KG1 (cell line): ENCODE results near the gene RGMA.
"Not testable (repeated sequence)": the region's sequence is repeated elsewhere in the genome, so short reads cannot be mapped to it uniquely, and the experiment has no call there.

Source experiments
- DNase-seq: peaks from one replicate; lab custom pipeline; 2025; lab: John Stamatoyannopoulos, UW

RGMA gene

DNA sequence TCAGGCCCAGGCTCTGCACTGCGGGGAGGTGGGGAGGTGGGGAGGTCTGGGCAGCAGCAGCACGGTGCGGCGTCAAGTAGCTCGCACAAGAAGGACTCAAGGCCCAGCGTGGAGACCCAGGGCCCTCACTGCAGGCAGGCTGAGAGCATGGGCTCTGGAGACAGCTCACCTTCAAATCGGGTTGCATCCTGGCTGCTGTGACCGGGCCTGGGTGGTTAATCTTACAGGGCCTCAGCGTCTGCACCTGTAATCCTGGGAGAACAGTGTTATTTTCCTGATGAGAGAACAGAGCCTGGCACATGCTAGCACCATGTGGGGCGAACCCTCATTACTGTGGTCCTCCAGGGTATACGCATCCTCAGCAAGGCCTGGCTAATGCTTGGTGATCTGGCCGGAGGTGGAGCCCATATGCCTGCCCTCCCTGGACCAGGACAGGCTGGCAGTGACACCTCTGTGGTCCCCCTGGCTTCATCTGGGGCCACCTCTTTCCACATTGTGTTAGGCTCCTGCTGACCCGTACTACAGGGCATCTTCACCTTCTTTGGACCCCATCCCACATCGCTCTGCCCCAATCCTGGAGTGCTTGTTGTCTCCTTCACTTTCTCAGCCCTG lies 55.5 kb downstream of the RGMA start:
- no peak for DNase-seq

- DNase-seq: not testable (repeated sequence)
Observed at GRCh38 chr15:93032515-93033206, 56.4 kb downstream of the RGMA start.

DNA sequence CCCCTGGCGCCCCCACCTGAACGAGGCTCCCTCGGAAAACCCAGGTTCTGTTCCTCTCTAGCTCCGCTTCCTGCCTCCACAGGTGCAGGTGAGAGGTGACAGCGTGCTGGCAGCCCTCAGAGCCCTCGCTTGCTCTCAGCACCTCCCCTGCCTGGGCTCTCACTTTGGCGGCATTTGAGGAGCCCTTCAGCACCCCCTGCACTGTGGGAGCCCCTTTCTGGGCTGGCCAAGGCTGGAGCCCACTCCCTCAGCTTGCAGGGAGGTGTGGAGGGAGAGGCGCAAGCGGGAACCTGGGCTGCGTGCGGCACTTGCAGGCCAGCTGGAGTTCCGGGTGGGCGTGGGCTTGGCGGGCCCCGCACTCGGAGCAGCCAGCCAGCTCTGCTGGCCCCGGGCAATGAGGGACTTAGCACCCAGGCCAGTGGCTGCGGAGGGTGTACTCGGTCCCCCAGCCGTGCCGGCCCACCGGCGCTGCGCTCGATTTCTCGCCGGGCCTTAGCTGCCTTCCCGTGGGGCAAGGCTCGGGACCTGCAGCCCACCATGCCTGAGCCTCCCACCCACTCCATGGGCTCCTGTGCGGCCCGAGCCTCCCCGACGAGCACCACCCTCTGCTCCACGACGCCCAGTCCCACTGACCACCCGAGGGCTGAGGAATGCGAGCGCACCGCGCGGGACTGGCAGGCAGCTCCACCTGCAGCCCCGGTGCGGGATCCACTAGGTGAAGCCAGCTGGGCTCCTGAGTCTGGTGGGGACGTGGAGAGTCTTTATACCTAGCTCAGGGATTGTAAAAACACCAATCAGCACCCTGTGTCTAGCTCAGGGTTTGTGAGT lies 57.2 kb downstream of the RGMA start:
- DNase-seq: not testable (repeated sequence)

GRCh38 chr15:93031103-93031464 lies 57.9 kb downstream of the RGMA start:
- no peak for DNase-seq

DNA sequence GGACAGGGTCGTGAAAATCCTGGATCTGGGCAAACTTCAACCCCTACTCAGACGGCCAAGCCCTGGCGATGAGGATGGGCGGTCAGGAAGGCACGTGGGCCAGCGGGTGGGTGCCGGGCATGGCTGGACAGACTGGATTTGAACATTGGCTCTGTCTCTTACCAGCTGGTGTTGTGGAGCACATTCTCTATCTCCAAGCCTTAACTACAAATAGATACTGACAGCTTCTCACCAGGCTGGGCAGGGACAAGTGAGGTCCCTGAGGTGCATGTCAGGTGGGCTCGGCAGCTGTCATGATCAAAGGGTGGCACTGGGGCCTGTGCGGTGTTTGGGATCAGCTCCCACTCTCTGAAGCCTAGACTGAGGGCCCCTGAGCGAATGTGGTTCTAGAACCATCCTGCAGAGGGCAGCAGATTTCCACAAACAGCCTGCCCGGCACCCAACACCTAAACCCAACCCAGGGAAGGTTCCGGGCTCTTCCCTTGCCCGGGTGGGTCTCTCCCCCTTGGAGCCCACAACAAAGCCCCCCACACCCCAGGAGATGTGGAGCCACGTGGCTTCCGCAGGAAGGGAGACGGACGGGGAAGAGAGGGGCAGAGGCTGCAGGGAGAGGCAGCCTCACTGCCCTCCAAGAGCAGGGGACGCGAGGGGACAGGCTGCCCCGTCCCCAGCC lies 58.4 kb downstream of the RGMA start:
- peak; percentile 56 for DNase-seq

DNA sequence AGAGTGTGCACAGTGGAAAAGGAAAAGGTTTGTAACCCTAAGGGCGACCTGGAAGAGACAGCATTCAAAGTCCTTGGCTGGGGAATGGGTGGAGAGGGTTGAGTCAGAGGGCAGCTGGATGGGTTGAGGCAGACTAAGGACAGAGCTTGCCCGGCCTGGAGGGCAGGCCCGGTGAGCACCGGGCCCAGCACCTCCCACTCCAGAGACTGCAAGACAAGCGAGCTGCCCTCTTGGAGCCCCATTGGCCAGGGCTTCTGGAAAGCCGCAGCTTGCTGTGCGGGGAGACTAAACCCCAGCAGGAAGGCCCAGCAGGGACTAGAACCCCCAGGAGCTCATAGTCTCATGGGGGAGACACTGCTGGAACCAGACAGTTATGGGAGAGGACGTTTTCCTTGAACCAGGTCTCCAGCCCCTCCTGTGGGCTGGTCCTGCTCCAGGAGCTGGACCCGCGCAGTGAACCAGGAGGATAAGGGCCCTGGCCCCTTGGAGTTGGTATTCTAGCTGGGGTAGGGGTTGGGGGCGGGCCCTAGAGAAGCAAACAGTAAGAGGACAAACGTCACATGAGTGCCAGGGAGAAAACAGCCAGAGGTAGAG lies 59.1 kb downstream of the RGMA start:
- no peak for DNase-seq

DNA sequence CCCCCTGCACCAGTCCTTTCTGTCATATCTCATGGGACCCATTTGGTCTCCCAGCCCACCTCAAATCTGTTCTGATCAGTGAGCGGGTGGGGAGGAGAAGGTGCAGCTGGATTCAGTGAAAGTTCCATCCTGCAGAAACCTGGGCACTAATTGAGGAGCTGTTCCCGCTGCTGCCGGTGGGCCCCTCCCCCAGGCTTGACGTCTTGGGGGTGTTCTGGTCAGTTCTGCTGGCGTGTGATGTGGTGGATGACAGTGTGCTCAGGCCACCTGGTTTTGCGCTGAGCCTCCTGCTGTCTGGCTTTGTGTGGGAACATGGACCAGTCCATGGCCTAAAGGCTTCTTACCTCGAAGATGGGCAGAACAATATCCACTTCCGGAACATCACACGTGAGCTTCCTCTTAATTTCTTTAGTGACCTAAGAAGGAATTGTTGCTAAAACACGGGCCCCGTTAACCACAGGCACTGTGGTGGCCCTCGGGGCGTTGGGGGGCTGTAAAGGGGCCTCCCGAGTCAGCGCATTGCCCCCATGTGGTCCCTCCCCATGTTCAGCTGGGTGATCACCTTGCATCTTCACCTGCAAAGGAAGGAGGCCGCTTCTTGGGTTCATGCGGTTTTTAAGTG lies 59.7 kb downstream of the RGMA start:
- no peak for DNase-seq

DNA sequence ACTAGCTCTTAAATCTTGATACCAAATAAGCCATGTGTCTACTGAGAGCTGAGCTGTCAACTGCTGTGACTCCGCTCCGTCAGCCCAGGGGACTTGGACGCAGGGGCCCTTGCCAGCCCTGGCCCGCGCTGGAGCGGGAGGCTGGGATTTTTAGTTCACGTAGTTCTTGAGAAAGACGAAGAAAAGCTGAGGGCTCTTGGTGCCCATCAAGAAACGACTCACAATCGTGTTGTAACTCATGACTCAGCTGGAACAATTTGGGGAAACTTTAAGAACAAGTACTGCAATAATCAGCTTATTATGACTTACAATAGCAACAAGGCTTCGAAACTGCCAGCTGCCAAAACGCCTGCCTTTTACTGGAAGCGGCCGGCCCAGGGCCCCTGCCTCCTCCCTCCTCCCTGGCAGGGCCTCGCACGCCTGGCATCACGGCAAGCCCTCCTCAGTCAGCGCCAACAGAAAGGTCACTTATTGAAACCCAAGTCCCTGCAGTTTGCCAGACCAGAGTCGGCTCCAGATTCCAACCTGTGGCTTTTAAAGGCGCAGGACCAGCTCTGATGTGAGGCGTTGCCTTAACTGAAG lies 60.3 kb downstream of the RGMA start:
- DNase-seq: no peak

DNA sequence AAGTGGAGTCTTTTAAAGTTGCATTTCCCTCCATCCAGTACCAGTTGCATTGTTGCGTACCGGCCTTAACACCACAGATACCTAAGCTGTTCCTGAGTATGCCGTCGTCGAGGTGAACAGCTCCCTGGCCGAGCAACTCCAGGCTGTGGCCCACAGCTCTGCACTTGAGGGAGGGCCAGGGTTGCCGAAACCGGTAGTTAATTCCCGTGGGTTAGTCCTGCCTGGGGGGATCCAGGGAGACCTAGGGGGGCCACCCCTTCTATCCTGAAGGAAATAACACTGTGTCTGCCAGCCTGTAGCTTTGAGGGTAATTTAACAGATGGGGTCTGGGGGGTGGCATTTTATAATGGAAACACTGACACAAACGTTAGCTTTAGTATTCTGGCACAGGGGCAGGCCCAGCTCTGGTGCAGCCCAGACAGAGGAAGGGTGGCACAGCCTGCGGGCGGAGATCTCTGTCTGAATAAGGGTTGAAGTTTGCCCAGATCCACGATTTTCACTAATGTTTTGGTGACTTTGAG lies 60.8 kb downstream of the RGMA start:
- no peak for DNase-seq

DNA sequence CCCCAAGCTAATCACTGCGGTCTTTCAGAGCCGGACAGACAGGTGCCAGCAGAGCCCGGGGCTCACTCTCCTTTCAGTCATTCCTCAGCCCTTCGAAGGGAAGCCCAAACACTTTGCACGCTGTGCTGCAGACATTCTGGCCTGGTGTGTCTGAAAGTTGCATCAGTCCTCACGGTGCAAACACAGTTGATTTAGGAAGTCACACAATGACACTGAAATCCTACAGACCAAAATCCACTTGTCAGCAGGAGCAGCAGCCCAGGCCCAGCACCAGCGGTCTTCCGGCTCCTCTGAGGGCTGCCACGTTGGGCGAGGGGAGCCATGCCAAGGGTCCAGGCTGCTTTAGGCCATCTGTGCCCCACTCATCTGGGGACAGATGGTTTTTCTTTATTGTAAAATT lies 61.6 kb downstream of the RGMA start:
- DNase-seq: no peak

DNA sequence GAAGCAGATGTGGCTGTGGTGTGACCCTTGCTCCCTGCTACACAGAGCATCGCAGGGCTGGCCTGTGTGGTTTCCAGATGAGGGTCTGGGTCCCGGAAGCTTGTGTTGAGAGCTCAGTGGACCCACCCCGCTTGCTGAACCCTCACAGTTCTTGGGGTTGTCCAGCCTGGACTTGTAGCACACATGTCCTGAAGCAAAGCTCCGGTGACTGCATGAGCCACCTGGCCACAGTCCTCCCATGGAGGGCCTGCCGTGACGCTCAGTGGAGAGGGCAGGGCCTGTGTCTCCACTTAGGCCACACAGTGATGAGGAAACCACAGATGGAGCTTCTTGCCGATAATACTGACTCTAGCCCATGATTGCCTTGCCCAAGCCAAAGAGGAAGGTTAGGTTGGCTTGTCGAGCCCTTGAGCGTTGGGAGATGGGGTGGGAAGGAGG lies 62.6 kb downstream of the RGMA start:
- no peak for DNase-seq

DNA sequence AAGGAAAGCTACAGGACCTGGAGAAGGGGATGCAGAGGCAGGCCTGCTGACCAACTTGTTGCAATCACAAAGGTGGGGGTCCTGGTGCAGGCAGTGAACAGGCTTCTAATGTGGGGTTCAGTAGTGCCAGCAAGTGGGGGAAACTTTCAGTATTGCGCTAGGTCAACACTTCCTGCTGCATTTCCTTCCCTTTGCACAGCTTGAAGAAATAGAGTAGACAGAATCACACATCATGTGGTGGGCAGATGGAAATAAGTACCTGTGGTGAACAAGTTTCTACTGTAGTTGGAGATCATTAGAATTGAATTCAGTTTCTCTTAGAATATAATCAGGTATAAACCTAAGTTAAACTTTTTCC lies 63.4 kb downstream of the RGMA start:
- DNase-seq: no peak

DNA sequence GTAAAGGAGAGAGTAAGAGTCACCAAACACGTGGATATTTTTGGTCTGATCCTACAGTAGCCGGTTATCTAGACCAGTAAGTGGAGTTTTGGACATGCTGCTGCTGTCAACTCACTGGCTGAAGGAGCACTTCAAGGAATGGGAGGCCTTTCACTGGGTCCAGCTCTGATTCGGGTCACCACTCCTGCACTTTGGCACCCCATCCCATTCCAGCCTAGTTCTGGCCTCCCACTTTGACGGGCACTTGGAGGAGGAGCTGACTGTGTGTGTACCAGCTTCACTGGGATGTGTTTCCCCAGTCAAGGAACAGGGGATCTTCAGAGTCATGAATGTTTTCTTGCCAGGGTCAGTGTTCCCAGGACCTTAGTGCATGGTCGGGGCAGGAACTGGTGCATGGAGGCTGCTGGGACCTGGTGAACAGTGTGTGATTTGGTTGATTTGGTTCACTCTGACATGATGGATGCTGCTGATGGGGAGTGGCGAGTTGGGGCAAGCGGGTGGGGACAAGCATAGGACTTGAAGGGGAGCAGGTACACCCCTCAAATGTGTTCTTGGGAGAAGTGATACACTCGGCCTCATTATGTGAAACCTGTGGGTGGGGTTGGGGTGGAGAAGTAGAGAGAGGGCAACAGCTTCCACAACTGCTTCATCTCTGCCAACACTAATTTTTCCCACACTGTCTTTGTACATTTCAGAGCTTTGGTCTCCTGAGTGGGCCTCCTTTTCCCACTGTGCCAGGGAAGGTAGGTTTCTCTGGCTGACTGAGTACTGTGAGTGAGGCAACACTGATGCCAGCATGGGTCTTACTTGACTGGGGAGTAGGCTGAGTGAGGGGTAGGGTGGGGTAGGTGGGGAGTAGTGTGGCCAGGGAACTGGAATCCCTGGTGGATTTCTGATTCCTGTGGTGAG lies 64.0 kb downstream of the RGMA start:
- DNase-seq: no peak

DNA sequence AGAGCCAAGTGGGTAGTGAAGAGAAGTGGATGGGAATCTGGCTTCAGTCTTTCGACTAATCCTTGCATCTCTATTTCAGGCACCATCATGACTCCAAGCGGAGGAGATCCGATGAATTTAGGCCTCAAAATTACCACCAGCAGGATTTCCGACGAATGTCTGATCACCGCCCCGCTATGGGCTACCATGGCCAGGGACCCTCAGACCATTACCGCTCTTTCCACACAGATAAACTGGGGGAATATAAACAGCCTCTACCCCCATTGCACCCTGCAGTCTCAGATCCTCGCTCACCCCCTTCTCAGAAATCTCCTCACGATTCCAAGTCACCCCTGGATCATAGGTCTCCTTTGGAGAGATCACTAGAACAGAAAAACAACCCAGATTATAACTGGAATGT lies 64.7 kb downstream of the RGMA start:
- no peak for DNase-seq

- DNase-seq: no peak
Observed at GRCh38 chr15:93020976-93021772, 67.8 kb downstream of the RGMA start.

GRCh38 chr15:93019971-93020370 lies 69.0 kb downstream of the RGMA start:
- DNase-seq: no peak

- DNase-seq: no peak
Observed at GRCh38 chr15:93019090-93019489, 69.9 kb downstream of the RGMA start.

GRCh38 chr15:93018574-93018973 lies 70.4 kb downstream of the RGMA start:
- no peak for DNase-seq

DNA sequence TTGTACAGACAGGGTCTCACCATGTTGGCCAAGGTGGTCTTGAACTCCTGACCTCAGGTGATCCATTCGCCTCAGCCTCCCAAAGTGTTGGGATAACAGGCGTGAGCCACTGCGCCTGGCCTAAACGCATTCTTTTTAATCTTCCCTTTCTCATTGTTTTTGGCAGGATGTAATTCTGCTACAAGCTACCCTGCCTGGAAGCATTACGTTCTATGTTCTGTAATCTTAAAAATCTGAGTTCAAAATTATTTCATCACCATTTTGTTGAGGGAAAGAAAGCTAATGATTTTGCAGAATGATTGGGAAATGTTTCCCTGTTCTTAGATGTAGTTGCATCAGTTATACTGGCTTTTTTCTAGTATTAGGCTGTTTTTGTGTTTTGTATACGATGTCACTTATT lies 71.5 kb downstream of the RGMA start:
- no peak for DNase-seq
